Fibroblast of skin of abdomen (primary cell): ENCODE measurements around the gene ZNF593.

Experiments used
- DNase-seq: peaks from one replicate; pipeline ENCODE4 v3.0.0-alpha.2; 2013

ZNF593 gene

GRCh38 chr1:26212726-26213125, 43.0 kb downstream of the ZNF593 start:
- no peak for DNase-seq

DNA sequence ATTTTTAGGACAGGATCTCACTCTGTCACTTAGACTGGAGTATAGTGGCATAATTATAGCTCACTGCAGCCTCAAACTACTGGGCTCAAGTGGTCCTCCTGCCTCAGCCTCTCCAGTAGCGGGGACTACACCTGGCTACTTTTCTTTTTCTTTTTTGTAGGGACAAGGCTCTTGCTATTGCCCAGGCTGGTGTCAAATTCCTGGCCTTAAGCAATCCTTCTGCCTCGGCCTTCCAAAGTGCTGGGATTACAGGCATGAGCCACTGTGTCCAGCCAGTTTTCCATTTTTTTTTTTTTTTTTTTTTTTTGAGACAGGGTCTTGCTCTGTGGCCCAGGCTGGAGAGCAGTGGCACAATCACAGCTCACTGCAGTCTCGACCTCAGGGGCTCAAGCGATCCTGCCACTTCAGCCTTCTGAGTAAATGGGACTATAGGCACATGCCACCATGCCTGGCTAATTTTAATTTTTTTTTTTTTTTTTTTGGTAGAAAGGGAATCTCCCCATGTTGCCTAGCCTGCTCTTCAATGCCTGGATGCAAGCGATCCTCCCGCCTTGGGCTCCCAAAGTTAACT, 43.7 kb downstream of the ZNF593 start:
- DNase-seq = no peak

- DNase-seq = no peak
Measured at GRCh38 chr1:26215246-26215645, 45.5 kb downstream of the ZNF593 start.

GRCh38 chr1:26218906-26219494, 49.3 kb downstream of the ZNF593 start:
- no peak for DNase-seq
